Progenitor cell of endocrine pancreas (in vitro differentiated cells): ENCODE data around the gene LOXL4. TPM values are rescaled to one million over a fixed set of nuclear protein-coding genes. Genes with fewer than 3 reads are reported as not detected.

Source experiments
- DNase-seq: peaks from one replicate; pipeline ENCODE4 v3.0.0; 2021; ENCODE audit warnings: low spot score; ENCODE audit not compliant: unreplicated experiment
- H3K27ac Mint-ChIP-seq: 2 replicates; pipeline ENCODE4 v1.8.0; 2021; ENCODE audit warnings: mild to moderate bottlenecking, moderate library complexity, mixed read lengths
- H3K27me3 Mint-ChIP-seq: 2 replicates; pipeline ENCODE4 v1.8.0; 2021; ENCODE audit warnings: mixed read lengths
- H3K36me3 Mint-ChIP-seq: 2 replicates; pipeline ENCODE4 v1.8.0; 2022; ENCODE audit warnings: mixed read lengths; ENCODE audit not compliant: insufficient read depth
- H3K4me1 Mint-ChIP-seq: 2 replicates; pipeline ENCODE4 v1.8.0; 2021; ENCODE audit warnings: low read depth, mixed read lengths
- H3K4me3 Mint-ChIP-seq: 2 replicates; pipeline ENCODE4 v1.8.0; 2021; ENCODE audit warnings: low read depth, mild to moderate bottlenecking, moderate library complexity, mixed read lengths
- H3K9me3 Mint-ChIP-seq: 2 replicates; pipeline ENCODE4 v1.8.0; 2021; ENCODE audit warnings: low read depth, mixed read lengths
- CTCF ChIP-seq: fragments of 200-600 bp; sonication (generic); IDR thresholded peaks from one replicate; pipeline ENCODE4 v1.5.0; 2021; ENCODE audit warnings: antibody characterized with exemption, mild to moderate bottlenecking; ENCODE audit not compliant: unreplicated experiment
- total RNA-seq: library from RNA; stranded (reverse); gene quantifications from 2 replicates; pipeline ENCODE4 v1.2.1, GENCODE V29; 2021

LOXL4 gene
- total RNA-seq, 1 donor from 2014 or later, result 3.7 TPM

- no peak for DNase-seq
- Mint-ChIP-seq H3K9me3 (peaks cover 6% of the 10 kb centered on the region), H3K27me3 (no peaks in the 10 kb centered on the region), H3K36me3 (peaks cover 20% of the 10 kb centered on the region), H3K4me1 (no peaks in the 10 kb centered on the region), H3K27ac (no peak overlapping the region), H3K4me3 (no peak overlapping the region)
- TF ChIP-seq CTCF, result no peak
Measured at GRCh38 chr10:98224509-98224908, 43.5 kb downstream of the LOXL4 start.

DNA sequence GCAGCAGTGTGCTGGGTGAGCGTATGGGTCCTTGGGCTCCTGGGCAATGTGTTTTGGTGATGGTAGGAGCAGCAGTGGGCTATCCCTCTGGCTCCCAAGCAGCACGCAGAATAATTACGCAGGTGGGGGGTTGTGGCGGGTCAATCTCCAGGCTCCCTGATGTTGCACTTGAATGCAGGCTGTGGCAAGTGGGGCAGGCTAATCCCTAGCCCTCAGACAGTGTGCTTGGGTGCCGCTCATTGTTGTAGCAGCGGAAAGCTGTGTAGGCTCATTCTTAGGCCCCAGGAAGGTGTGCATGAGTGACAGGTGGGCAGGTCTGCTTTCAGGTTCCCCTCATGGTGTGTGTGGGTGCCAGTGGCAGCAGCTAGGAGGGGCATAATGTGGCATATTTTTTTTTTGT lies 44.1 kb downstream of the LOXL4 start:
- H3K4me1 Mint-ChIP-seq, result no peaks in the 10 kb centered on the region
- no peak overlapping the region for H3K27ac Mint-ChIP-seq
- H3K27me3 Mint-ChIP-seq, result no peaks in the 10 kb centered on the region
- no peak for DNase-seq
- peaks cover 12% of the 10 kb centered on the region for H3K9me3 Mint-ChIP-seq
- no peak overlapping the region for H3K4me3 Mint-ChIP-seq
- TF ChIP-seq CTCF, result no peak
- H3K36me3 Mint-ChIP-seq, result peaks cover 23% of the 10 kb centered on the region

GRCh38 chr10:98217801-98218200 lies 50.2 kb downstream of the LOXL4 start:
- H3K9me3 Mint-ChIP-seq, result peaks cover 30% of the 10 kb centered on the region
- no peak overlapping the region for H3K27ac Mint-ChIP-seq
- DNase-seq, result no peak
- no peaks in the 10 kb centered on the region for H3K4me1 Mint-ChIP-seq
- no peaks in the 10 kb centered on the region for H3K27me3 Mint-ChIP-seq
- peaks cover 27% of the 10 kb centered on the region for H3K36me3 Mint-ChIP-seq
- H3K4me3 Mint-ChIP-seq, result no peak overlapping the region
- no peak for TF ChIP-seq CTCF

DNA sequence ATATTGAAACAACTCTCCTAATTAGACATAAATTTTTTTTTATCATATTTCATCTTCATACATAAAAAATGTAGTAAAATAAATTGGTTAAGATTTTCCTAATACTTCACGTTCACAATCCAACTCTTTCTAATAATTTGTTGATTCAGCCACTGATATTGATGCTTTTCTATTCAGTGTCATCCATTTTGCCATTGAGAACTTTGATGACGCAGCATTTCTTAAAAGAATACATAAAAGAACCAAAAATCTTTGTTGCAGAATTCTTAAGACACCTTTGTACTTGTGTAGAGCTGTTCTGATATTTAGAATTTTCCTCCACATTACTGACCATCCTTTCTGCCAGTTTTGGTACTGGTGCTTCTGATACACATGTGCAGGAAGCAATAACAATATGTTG lies 52.6 kb downstream of the LOXL4 start:
- Mint-ChIP-seq H3K4me1 (no peaks in the 10 kb centered on the region), H3K36me3 (peaks cover 27% of the 10 kb centered on the region), H3K27ac (no peak overlapping the region)

GRCh38 chr10:98213740-98214139 lies 54.3 kb downstream of the LOXL4 start:
- Mint-ChIP-seq H3K4me1 (no peaks in the 10 kb centered on the region), H3K4me3 (no peak overlapping the region), H3K27me3 (no peaks in the 10 kb centered on the region), H3K27ac (no peak overlapping the region), H3K9me3 (peaks cover 18% of the 10 kb centered on the region), H3K36me3 (peaks cover 21% of the 10 kb centered on the region)
- no peak for TF ChIP-seq CTCF
- no peak for DNase-seq

More for the DNA sequence above, 52.6 kb downstream of the LOXL4 start:
- TF ChIP-seq CTCF, result no peak
- no peak for DNase-seq
- H3K9me3 Mint-ChIP-seq, result peaks cover 30% of the 10 kb centered on the region
- H3K27me3 Mint-ChIP-seq, result no peaks in the 10 kb centered on the region
- no peak overlapping the region for H3K4me3 Mint-ChIP-seq

DNA sequence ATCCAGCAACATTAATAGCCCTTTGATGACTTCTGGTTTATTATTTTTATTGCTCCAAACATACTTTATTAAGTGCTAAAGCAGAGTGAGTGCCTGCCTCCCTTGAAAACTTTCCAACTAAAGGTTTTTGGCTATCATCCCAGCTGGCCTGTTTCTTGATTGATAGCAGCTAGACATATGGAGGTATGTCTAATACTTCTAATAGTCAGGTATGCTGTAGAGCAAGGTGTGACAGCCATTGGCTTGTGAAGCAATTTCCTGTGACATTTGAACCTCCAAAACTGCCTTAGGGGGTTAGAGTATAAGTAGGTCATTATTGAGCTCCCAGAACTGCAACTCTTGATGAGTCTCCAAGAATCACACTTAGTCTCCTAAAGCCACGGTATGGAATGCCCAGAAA lies 55.8 kb downstream of the LOXL4 start:
- no peak for DNase-seq
- H3K4me3 Mint-ChIP-seq, result no peak overlapping the region
- H3K27ac Mint-ChIP-seq, result no peak overlapping the region
- H3K36me3 Mint-ChIP-seq, result peaks cover 12% of the 10 kb centered on the region
- H3K27me3 Mint-ChIP-seq, result no peaks in the 10 kb centered on the region
- peaks cover 4% of the 10 kb centered on the region for H3K9me3 Mint-ChIP-seq
- no peak for TF ChIP-seq CTCF
- no peaks in the 10 kb centered on the region for H3K4me1 Mint-ChIP-seq
